Loucy (cell line): ENCODE results near the gene TNS4.

Experiments
- EZH2phosphoT487 ChIP-seq: fragments of 200-600 bp; IDR thresholded peaks from 2 replicates; pipeline ENCODE4 v1.6.1; 2018; ENCODE audit warnings: antibody characterized with exemption, mild to moderate bottlenecking, moderate library complexity, borderline replicate concordance
- TF ChIP-seq, protein P1 (sequence below): fragments of 200-600 bp; sonication (generic); conservative IDR thresholded peaks from 2 replicates; pipeline ENCODE4 v1.5.1; 2014; ENCODE audit warnings: mild to moderate bottlenecking, antibody characterized with exemption, low read length

DNA sequence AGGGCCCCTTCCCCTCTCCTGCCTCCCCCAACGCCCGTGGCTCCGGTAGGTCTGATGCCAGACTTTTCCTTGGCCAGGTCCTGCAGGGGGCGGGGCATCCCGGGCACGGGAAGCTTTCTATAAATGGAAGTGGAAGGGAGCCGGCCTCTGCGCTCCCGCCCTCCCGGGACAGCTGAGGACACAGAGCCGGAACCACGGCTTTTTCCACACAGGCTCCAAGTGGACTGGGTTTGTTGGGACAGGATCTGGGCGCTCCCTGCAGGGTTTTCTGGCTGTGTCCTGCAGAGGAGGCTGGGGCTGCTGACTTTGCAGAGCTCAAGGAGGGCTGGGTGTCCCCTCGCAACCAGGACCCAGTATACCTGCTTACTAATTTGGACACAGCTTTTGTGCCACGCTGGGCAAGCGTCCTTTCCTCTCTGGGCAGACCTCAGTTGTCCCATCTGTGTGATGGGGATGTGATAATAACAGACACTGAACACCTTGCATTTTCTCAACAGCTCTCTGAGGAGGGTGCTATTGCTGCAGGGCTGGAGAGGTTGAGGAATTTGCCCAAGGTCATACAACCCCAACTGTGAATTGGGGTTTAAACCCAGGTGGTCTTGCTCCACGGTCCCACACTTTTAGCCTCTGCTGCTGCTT is 1.8 kb downstream of the TNS4 start:
- TF ChIP-seq, protein P1, sequence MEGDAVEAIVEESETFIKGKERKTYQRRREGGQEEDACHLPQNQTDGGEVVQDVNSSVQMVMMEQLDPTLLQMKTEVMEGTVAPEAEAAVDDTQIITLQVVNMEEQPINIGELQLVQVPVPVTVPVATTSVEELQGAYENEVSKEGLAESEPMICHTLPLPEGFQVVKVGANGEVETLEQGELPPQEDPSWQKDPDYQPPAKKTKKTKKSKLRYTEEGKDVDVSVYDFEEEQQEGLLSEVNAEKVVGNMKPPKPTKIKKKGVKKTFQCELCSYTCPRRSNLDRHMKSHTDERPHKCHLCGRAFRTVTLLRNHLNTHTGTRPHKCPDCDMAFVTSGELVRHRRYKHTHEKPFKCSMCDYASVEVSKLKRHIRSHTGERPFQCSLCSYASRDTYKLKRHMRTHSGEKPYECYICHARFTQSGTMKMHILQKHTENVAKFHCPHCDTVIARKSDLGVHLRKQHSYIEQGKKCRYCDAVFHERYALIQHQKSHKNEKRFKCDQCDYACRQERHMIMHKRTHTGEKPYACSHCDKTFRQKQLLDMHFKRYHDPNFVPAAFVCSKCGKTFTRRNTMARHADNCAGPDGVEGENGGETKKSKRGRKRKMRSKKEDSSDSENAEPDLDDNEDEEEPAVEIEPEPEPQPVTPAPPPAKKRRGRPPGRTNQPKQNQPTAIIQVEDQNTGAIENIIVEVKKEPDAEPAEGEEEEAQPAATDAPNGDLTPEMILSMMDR, result no peak
- TF ChIP-seq EZH2phosphoT487, result no peak
